ENCODE measurements around the gene RNF125.

RNF125 gene

DNA sequence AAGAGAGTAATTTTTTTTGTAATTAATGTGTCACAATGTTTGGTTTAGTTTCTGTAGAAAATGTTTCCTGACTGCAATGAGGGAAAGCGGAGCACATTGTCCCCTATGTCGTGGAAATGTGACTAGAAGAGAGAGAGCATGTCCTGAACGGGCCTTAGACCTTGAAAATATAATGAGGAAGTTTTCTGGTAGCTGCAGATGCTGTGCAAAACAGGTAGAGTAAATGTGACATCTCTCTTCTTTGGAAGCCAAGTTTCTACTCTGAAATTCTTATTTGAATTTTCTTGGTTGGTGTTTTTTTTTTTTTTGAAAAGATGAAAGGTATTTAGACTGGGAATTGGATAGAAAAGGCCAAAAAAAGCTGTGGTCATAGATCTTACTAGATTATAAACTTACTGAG, 93.1 kb downstream of the RNF125 start:
- H3K36me3 Mint-ChIP-seq (ENCODE audit: low read depth), result peaks cover 45% of the 10 kb centered on the region
- H3K9me3 Mint-ChIP-seq, result no peaks in the 10 kb centered on the region
- H3K27ac Mint-ChIP-seq, result peak overlapping the region in 1 of 3 experiments; percentile 53
- no peaks in the 10 kb centered on the region for H3K4me1 Mint-ChIP-seq
- no peak overlapping the region for H3K4me3 Mint-ChIP-seq
- TF ChIP-seq, protein P1, sequence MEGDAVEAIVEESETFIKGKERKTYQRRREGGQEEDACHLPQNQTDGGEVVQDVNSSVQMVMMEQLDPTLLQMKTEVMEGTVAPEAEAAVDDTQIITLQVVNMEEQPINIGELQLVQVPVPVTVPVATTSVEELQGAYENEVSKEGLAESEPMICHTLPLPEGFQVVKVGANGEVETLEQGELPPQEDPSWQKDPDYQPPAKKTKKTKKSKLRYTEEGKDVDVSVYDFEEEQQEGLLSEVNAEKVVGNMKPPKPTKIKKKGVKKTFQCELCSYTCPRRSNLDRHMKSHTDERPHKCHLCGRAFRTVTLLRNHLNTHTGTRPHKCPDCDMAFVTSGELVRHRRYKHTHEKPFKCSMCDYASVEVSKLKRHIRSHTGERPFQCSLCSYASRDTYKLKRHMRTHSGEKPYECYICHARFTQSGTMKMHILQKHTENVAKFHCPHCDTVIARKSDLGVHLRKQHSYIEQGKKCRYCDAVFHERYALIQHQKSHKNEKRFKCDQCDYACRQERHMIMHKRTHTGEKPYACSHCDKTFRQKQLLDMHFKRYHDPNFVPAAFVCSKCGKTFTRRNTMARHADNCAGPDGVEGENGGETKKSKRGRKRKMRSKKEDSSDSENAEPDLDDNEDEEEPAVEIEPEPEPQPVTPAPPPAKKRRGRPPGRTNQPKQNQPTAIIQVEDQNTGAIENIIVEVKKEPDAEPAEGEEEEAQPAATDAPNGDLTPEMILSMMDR (IDR thresholded peaks at IDR 0.05; ENCODE audit: unreplicated experiment in 3 of 3), result no peak
- H3K27me3 Mint-ChIP-seq (ENCODE audit: low read depth), result no peaks in the 10 kb centered on the region

DNA sequence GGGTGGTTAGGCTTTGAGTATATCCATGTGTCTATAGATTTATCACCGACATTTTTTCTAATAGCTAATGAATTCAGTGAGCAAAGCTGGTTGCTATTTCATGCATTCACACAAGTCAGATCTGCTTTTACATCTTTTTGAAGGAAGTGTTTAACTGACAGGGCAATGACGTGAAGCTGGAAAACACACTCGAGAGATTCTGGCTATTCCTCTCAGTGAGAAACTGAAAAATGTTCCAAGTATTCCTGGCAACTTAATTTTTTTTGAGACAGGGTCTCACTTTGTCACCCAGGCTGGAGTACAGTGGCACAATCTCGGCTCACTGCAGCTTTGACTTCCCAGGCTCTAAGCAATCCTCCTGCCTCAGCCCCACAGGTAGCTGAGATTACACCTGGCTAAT, 94.2 kb downstream of the RNF125 start:
- H3K9me3 Mint-ChIP-seq, result no peaks in the 10 kb centered on the region
- peak overlapping the region in 2 of 3 experiments; percentile 14 to 24 for H3K27ac Mint-ChIP-seq
- H3K4me1 Mint-ChIP-seq, result peaks cover 8% of the 10 kb centered on the region
- H3K36me3 Mint-ChIP-seq (ENCODE audit: low read depth), result peaks cover 52% of the 10 kb centered on the region
- TF ChIP-seq, protein P1 (IDR thresholded peaks at IDR 0.05; ENCODE audit: unreplicated experiment in 3 of 3), result no peak
- H3K27me3 Mint-ChIP-seq (ENCODE audit: low read depth), result no peaks in the 10 kb centered on the region
- H3K4me3 Mint-ChIP-seq, result no peak overlapping the region

DNA sequence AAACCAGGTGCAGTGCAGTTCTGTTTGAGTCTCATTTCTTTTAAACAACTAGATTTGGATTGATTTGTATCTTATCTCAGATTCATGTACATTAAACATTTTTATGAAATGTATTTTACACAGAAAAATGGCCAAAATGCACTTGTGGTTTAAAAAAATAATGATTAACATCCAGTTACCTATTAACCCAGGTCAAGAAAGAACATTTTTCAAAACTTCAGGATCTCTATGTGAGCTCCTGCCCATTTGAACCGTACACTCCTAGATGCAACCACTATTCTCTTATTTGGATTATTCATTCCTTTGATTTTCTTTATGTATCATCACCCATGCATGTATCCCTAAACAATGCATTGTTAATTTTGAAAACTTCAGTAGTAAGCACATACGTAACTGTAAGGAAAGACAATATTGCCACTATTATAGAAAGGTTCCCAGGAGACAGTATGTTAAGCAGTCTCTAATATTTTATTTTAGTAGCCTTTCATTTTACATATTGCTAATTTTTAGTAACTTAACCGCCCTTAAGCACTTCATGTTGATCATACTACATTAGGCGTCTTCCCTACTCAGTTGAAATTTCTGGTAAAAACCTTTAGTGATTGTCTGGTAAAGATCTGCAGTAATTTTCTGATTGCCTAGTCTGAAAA, 95.8 kb downstream of the RNF125 start:
- H3K4me1 Mint-ChIP-seq, result peaks cover 9% of the 10 kb centered on the region
- H3K36me3 Mint-ChIP-seq (ENCODE audit: low read depth), result peaks cover 55% of the 10 kb centered on the region
- H3K27ac Mint-ChIP-seq, result peak overlapping the region; percentile 33 to 78 (median 57)
- H3K4me3 Mint-ChIP-seq, result no peak overlapping the region
- H3K27me3 Mint-ChIP-seq (ENCODE audit: low read depth), result no peaks in the 10 kb centered on the region
- TF ChIP-seq, protein P1 (IDR thresholded peaks at IDR 0.05; ENCODE audit: unreplicated experiment in 3 of 3), result no peak
- no peaks in the 10 kb centered on the region for H3K9me3 Mint-ChIP-seq

DNA sequence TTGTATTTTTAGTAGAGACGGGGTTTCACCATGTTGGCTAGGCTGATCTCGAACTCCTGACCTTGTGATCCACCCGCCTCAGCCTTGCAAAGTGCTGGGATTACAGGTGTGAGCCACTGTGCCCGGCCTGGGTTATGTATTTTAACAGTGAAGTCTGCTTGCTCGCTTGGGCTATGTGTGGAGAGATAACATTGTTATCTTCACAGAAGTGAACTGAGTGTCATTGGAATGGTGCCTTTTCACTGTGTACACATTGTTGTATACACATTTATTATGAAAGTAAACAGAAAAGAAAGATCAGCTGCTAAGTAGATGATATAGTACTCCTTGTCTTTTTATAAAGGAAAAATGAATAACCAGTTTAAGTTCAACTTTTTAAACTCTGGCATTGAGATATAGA, 103.4 kb downstream of the RNF125 start:
- H3K9me3 Mint-ChIP-seq, result no peaks in the 10 kb centered on the region
- H3K27me3 Mint-ChIP-seq (ENCODE audit: low read depth), result no peaks in the 10 kb centered on the region
- H3K4me3 Mint-ChIP-seq, result no peak overlapping the region
- TF ChIP-seq, protein P1 (IDR thresholded peaks at IDR 0.05; ENCODE audit: unreplicated experiment in 3 of 3), result no peak
- H3K27ac Mint-ChIP-seq, result no peak overlapping the region
- H3K4me1 Mint-ChIP-seq, result peaks cover 8% of the 10 kb centered on the region
- H3K36me3 Mint-ChIP-seq (ENCODE audit: low read depth), result peaks cover 55% of the 10 kb centered on the region

All from nephron (organoid).